ENCODE results near the gene PIGK.

The PIGK gene

DNA sequence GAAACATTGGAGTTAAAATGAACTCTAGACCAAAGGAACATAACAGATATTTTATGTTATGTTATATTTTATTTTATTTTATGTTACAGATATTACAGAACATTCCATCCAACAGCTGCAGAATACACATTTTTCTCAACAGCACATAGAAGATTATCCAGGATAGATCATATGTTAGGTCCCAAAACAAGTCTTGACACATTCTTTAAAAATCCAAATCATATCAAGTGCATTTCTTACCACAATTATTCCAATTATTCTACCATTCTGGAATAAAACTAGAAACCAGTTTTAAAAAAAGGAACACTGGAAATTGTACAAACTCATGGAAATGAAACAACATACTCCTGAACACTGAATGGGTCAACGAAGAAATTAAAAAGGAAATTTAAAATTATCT, 30.9 kb upstream of the PIGK start:
- no peak for ATAC-seq (ENCODE audit: low read depth)
- Histone ChIP-seq H3K27ac (ENCODE audit: poor library complexity, severe bottlenecking) (no peak overlapping the region), H3K36me3 (ENCODE audit: low read depth) (no peaks in the 10 kb centered on the region), H3K9me3 (ENCODE audit: severe bottlenecking) (no peaks in the 10 kb centered on the region), H3K4me3 (ENCODE audit: severe bottlenecking) (no peak overlapping the region), H3K27me3 (ENCODE audit: insufficient read depth, poor library complexity, severe bottlenecking) (peaks cover 5% of the 10 kb centered on the region), H3K4me1 (ENCODE audit: insufficient read depth, poor library complexity, severe bottlenecking) (no peaks in the 10 kb centered on the region)
- DNase-seq (ENCODE audit: low spot score) = no peak
- TF ChIP-seq, protein P1, sequence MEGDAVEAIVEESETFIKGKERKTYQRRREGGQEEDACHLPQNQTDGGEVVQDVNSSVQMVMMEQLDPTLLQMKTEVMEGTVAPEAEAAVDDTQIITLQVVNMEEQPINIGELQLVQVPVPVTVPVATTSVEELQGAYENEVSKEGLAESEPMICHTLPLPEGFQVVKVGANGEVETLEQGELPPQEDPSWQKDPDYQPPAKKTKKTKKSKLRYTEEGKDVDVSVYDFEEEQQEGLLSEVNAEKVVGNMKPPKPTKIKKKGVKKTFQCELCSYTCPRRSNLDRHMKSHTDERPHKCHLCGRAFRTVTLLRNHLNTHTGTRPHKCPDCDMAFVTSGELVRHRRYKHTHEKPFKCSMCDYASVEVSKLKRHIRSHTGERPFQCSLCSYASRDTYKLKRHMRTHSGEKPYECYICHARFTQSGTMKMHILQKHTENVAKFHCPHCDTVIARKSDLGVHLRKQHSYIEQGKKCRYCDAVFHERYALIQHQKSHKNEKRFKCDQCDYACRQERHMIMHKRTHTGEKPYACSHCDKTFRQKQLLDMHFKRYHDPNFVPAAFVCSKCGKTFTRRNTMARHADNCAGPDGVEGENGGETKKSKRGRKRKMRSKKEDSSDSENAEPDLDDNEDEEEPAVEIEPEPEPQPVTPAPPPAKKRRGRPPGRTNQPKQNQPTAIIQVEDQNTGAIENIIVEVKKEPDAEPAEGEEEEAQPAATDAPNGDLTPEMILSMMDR (IDR thresholded peaks at IDR 0.05; ENCODE audit: poor library complexity, severe bottlenecking) = no peak

DNA sequence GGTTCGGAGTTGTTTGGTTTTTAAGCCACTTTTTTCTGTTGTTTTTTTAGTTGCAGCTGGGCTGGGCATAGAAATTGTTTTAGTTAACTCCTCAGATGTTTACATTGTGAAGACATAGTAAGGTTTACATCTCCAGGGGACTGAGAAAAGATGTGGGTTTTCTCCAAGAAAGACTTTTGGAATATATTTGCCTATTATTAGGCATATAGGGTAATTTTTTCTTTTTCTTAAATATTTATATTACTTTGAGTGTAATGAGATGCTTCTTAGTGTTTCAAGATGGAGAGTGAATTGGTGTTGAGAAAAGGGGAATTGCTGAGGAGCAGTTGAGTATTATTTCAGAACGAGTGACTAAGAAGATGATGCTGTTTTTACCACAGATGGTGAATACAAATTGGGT, 26.6 kb upstream of the PIGK start:
- no peak overlapping the region for H3K4me3 ChIP-seq (ENCODE audit: severe bottlenecking)
- no peak for ATAC-seq (ENCODE audit: low read depth)
- TF ChIP-seq, protein P1 (IDR thresholded peaks at IDR 0.05; ENCODE audit: poor library complexity, severe bottlenecking) = no peak
- H3K36me3 ChIP-seq (ENCODE audit: low read depth) = no peaks in the 10 kb centered on the region
- no peaks in the 10 kb centered on the region for H3K9me3 ChIP-seq (ENCODE audit: severe bottlenecking)
- no peaks in the 10 kb centered on the region for H3K4me1 ChIP-seq (ENCODE audit: insufficient read depth, poor library complexity, severe bottlenecking)
- H3K27ac ChIP-seq (ENCODE audit: poor library complexity, severe bottlenecking) = no peak overlapping the region
- no peak for DNase-seq (ENCODE audit: low spot score)
- H3K27me3 ChIP-seq (ENCODE audit: insufficient read depth, poor library complexity, severe bottlenecking) = no peaks in the 10 kb centered on the region

DNA sequence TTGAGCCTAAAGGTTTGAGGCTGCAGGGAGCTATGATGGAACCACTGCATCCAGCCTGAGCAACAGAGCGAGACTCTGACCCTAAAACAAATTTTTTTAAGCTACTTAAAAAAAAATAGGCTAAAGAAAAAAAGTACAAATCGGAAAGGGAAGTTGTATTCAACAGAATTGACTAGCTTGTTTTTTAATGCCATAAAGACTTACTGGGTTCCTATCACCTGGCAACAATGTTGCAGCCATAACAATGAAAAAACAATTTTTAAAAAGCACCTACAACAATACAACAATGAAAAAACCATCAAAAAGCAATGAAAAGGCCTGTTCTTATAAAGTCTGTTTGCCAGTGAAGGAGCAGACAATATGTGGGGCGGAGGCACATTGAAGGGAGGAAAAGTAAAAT, 20.1 kb upstream of the PIGK start:
- H3K27ac ChIP-seq (ENCODE audit: poor library complexity, severe bottlenecking) = no peak overlapping the region
- no peaks in the 10 kb centered on the region for H3K9me3 ChIP-seq (ENCODE audit: severe bottlenecking)
- H3K4me3 ChIP-seq (ENCODE audit: severe bottlenecking) = no peak overlapping the region
- H3K36me3 ChIP-seq (ENCODE audit: low read depth) = no peaks in the 10 kb centered on the region
- ATAC-seq (ENCODE audit: low read depth) = no peak
- TF ChIP-seq, protein P1 (IDR thresholded peaks at IDR 0.05; ENCODE audit: poor library complexity, severe bottlenecking) = no peak
- H3K27me3 ChIP-seq (ENCODE audit: insufficient read depth, poor library complexity, severe bottlenecking) = no peaks in the 10 kb centered on the region
- no peak for DNase-seq (ENCODE audit: low spot score)
- no peaks in the 10 kb centered on the region for H3K4me1 ChIP-seq (ENCODE audit: insufficient read depth, poor library complexity, severe bottlenecking)

GRCh38 chr1:77238462-77238861, 19.2 kb upstream of the PIGK start:
- no peaks in the 10 kb centered on the region for H3K9me3 ChIP-seq (ENCODE audit: severe bottlenecking)
- DNase-seq (ENCODE audit: low spot score) (no peak), ATAC-seq (ENCODE audit: low read depth) (no peak)
- TF ChIP-seq, protein P1 (IDR thresholded peaks at IDR 0.05; ENCODE audit: poor library complexity, severe bottlenecking) = no peak
- no peaks in the 10 kb centered on the region for H3K36me3 ChIP-seq (ENCODE audit: low read depth)
- no peak overlapping the region for H3K4me3 ChIP-seq (ENCODE audit: severe bottlenecking)
- H3K27ac ChIP-seq (ENCODE audit: poor library complexity, severe bottlenecking) = no peak overlapping the region
- H3K4me1 ChIP-seq (ENCODE audit: insufficient read depth, poor library complexity, severe bottlenecking) = no peaks in the 10 kb centered on the region
- no peaks in the 10 kb centered on the region for H3K27me3 ChIP-seq (ENCODE audit: insufficient read depth, poor library complexity, severe bottlenecking)

- no peak for DNase-seq (ENCODE audit: low spot score)
- Histone ChIP-seq H3K36me3 (ENCODE audit: low read depth) (no peaks in the 10 kb centered on the region), H3K4me1 (ENCODE audit: insufficient read depth, poor library complexity, severe bottlenecking) (no peaks in the 10 kb centered on the region), H3K9me3 (ENCODE audit: severe bottlenecking) (no peaks in the 10 kb centered on the region), H3K27me3 (ENCODE audit: insufficient read depth, poor library complexity, severe bottlenecking) (no peaks in the 10 kb centered on the region), H3K4me3 (ENCODE audit: severe bottlenecking) (no peak overlapping the region), H3K27ac (ENCODE audit: poor library complexity, severe bottlenecking) (no peak overlapping the region)
- no peak for ATAC-seq (ENCODE audit: low read depth)
- TF ChIP-seq, protein P1 (IDR thresholded peaks at IDR 0.05; ENCODE audit: poor library complexity, severe bottlenecking) = no peak
Observed at GRCh38 chr1:77234943-77235342, 15.7 kb upstream of the PIGK start.
